ENCODE measurements around the gene GPR152.

Gene GPR152

DNA sequence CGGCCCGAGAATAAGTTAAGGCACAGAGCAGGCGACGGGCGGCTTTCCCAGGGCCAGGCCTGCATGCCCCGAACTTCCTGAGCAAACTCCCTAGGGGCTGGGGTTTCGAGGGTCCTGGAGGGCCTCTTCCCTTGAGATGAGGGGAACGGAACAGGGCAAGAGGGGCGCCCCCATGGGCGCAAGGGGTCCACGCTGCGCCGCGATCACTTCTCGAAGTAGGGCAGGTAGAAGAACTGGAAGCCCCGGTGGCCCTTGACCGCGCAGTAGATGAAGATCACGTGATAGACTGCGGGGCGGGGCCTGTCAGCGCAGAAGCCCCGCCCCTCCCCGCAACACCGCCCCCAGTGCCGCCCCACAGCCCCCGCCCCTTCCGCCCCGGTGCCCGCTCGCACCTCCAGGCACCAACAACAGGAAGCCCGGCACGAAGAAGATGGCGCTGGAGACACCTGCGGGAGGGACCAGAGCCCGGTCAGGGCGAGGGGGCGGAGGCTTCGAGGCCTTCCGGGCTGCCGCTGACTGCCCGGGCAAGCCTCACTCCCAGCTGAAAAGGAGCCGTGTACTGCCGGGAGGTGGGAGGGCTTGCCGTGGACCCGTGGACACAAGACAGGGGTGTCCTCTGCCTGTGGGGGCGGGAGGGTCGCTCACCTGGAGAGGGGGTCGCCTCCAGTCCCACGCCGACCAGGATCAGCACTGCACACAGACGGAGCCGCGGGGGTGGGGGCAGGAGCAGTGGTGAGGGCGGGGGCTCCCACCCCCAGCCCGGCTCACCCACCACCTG, 12.1 kb upstream of the GPR152 start:
- DNase-seq, result peak; percentile 96

GRCh38 chr11:67463680-67464410, 11.3 kb upstream of the GPR152 start:
- no peak for DNase-seq

DNA sequence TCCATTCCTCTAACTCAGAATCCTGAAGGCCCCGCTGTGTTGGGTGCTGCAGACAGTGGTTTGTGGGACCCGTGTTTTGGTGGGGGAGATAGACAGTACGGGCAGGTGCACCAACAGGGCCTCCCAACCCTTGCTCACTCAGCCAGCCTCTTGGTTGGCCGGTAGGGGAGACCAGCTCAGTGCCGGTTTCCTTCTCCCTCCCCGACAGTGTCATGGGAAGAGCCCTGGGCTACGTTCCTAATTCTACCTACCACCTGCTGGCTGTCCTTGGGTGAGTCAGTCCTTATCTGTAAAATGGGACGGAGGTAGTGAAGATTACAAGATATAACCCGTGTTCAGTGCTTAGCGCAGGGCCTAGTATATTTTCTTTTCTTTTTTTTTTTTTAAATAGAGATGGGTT, 10.7 kb upstream of the GPR152 start:
- DNase-seq, result no peak

GRCh38 chr11:67458266-67458665, 5.7 kb upstream of the GPR152 start:
- DNase-seq, result no peak

DNA sequence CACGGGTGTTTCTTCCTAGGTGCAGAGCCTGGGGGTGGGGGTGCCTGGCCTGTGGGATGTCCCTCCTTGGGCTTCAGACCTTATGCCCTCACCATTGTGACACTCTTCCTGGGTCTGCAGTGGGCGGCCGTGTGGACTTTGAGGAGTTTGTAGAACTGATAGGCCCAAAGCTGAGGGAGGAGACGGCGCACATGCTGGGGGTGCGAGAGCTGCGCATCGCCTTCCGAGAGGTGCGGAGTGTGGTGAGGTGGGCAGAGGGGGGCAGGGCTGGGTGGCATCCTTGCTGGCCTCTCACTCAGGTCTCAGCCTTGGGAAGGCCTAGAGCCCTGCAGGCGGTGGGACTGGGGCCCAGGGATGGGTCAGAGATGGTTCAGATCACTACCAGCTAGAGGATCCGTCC, 4.9 kb upstream of the GPR152 start:
- no peak for DNase-seq

GRCh38 chr11:67456068-67456705, 3.7 kb upstream of the GPR152 start:
- DNase-seq, result no peak

GRCh38 chr11:67455054-67455453, 2.5 kb upstream of the GPR152 start, which contains the start of gene CABP4:
CABP4 (plus strand) TSS chr11:67455354; CDS start chr11:67455424, 70 bp downstream.
- DNase-seq, result no peak

- DNase-seq, result no peak
These were observed 1.5 kb upstream of the GPR152 start for GRCh38 chr11:67453816-67454732.

DNA sequence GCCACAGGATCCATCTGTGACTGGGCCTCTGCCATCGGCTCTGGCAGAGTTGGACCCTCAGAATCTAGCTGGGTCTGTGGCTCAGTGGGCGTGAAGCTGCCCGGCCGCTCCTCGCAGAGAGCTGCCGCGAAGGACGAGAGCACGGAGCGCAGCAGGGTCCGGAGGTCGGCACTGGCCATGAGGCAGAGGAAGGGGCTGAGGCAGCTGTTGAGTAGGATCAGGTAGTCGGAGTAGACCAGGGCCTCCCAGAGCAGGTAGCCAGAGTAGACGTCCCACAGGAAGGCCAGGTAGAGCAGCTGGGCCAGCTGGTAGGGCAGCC, 912 bp downstream of the GPR152 start:
- no peak for DNase-seq

DNA sequence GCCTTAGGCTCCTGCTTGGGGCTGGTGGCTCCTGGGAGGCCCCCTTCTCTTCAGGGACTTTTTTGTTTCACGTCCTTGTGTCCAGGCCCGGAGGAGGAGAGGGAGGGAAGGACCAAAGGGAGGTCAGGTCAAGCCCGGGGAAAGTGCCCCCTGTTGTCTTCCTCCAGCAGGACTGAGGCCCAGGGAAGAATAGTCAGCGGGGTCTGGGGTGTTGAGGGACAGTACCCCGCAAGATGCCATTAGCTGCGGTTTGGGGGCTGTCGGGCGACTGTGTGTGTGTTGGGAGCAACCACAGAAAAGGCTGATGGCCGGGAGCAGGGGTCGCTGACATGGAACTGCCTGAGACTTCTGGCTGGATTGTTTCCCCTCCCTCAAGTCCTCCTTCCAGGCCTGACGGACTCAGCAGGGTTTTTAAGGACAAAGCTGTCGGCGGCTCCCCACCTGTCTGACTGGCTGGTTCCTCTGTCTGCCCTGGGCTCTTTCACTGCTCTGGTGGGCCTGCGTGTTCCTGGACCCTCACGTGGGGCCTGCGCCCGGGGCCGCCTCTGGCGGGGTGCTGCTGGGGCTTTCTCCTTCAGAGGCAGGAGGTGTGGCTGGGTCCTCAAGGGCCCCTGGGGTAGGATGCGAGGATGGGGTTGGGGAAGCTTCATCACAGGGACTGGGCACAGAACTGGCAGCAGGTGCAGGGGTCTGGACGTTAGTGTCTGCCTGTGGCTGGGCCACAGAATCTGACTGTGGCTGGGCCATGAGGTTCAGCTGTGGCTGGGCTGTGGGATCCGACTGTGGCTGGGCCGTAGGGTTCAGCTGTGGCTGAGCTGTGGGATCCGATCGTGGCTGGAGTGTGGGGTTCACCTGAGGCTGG, 1.5 kb downstream of the GPR152 start:
- no peak for DNase-seq

DNA sequence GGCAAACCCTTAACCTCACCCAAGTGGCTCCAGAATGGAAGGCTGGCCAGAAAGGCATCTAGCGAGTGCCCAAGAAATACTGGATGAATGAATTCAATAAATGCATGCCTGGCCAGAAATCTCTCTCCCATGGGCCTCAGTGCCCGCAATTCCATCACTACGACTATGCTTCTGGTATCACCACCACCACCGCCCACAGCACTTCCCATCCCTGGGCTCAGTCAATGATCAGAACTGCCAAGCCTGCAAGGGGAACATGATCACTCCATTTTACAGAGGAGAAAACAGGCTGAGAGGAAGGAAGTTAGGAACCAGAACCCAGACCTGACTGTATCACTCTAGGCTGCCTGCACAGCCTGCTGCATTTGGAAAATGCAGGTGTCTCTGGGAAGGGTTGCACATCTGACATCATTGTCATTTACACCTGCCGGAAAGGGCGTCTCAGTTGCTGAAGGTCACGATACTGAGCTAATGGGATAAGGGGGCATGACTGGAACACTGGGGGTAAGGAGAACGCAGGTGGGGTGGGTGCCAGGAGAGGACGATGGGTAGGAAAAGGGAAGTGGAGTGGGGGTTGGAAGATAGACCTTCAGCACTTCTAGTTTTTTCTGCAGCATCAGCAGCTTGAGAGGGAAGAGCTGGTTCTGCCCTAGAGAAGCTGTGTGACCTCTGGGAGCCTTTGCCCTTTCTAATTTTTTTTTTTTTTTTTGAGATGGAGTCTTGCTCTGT, 3.2 kb downstream of the GPR152 start:
- DNase-seq, result no peak

GRCh38 chr11:67448220-67448609, 4.3 kb downstream of the GPR152 start:
- DNase-seq, result no peak

DNA sequence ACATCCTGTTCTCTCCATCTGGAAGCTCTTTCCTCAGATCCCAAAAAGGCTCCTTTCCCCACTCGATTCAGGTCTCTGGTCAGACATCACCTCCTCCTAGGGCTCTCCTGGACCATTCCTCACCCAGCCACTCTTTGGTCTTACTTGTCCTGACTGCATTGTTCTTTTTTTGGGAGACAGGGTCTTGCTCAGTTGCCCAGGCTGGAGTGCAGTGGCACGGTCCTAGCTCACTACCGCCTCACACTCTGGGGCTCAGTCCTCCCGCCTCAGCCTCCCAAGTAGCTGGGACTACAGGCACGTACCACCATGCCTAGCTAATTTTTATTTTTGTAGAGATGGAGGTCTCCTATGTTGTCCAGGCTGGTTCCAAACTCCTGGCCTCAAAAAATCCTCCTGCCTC, 7.0 kb downstream of the GPR152 start:
- DNase-seq, result no peak

DNA sequence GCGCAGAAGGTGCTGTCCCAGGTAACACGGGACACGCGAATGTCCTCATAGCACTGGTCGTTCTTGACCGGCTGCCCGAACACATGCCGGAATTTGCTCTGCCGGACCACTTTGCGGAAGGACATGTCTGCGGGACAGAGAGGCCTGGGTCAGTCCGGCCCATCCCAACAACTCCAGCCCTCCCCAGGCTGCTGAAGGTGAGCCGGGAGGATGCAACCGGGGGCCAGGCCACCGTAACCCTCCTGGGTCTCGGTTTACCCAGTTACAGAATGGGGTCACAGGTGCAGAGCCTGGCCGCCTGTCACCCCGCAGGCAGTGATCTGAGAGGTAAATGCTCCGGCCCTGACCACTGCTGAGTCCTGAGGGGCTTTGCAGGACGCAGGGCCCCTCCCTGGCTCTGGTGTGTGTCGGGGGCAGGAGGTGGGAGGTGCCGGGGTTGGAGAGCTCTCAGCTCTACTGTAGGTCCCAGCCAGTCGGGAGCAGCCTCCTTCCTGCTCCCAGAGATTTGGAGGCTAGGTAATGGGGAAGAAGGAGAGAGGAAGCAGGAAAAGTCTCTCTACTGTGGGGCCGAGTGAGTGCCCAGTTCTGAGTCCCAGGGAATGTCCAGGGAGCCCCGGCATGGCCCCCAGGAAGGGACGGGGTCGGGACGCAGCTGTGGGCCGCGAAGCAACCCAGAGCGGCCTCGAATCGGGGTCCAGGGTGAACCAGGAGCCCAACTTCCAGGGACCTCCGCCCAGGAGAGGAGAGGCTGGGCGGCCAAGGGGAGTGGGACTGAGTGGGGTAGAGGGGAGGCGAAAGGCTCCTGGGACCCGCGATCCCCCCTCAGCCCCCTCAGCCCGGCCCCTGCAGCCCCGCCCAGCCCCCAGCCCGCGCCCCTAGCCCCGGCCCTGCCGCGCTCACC, 9.8 kb downstream of the GPR152 start:
- DNase-seq, result no peak

DNA sequence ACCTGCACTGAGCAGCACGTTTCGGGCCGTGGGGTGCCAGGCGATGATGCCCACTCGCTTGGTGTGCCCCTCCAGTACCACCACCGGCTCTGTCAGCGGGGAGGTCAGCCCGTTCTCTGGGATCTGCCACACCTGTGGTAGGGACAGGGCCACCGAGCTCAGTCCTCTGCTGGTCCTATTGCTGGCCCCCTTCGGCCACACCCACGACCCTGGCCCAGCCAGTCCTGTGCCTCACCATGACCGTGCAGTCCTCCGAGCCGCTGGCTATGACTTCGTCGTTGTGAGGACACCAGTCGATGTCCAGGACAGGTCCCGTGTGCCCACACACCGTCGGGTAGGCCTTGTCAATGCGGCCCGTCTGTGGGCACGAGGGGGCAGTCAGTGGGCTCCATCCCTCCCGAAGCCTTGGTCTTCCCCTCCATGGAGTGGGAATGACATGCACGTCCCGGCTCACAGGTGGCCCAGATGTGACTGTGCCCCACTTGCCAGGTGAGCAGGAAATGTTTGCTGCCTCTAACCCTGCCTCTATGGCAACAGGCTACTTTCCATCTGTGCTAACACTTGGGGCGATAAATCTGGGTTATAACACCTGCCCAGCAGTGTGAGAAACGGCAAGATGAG, 10.7 kb downstream of the GPR152 start:
- DNase-seq, result no peak

DNA sequence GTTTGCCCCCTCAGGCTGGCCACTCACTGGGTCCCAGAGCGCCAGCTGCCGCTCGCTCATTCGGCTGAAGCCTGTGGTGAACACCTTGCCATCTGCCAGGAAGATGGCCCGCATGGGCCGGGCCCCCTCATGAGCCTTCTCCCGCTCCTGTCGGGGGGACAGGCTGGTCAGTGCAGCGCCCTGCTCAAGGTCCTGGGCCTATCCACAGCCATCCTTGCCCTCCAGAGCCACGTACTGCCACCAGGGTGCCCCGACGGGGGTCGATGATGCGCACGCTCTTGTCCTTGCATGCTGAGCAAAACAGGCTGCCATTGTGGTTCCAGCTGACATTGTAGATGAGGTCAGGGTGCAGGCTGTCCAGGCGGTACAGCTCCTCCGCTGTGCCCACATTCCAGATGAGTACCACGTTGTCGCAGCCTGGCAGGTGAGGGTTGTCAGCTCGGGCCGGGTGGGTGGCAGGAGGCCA, 11.4 kb downstream of the GPR152 start:
- DNase-seq, result no peak

GRCh38 chr11:67440229-67441097, 12.1 kb downstream of the GPR152 start:
- no peak for DNase-seq
